Activated CD4-positive, alpha-beta T cell treated with anti-CD3 and anti-CD28 coated beads, Interleukin-2, amount 10 ng/mL, durations not matched to agents 24 days and 14 days (primary cell): Measurements from ENCODE around the gene BPIFB1. TPM values are rescaled to one million over a fixed set of nuclear protein-coding genes. Genes with fewer than 3 reads are reported as not detected.

ENCODE experiments used
- DNase-seq: peaks from one replicate; pipeline ENCODE4 v3.0.0; 2022
- H3K27ac Mint-ChIP-seq: one replicate; pipeline ENCODE4 v1.8.0; 2022; ENCODE audit warnings: mild to moderate bottlenecking, mixed read lengths
- H3K27me3 Mint-ChIP-seq: one replicate; pipeline ENCODE4 v1.8.0; 2022; ENCODE audit warnings: mixed read lengths
- H3K36me3 Mint-ChIP-seq: one replicate; pipeline ENCODE4 v1.8.0; 2022; ENCODE audit warnings: low read depth, mild to moderate bottlenecking, mixed read lengths
- H3K4me1 Mint-ChIP-seq: one replicate; pipeline ENCODE4 v1.8.0; 2021; ENCODE audit warnings: mixed read lengths
- H3K4me3 Mint-ChIP-seq: one replicate; pipeline ENCODE4 v1.8.0; 2022; ENCODE audit warnings: mild to moderate bottlenecking, moderate library complexity, mixed read lengths
- H3K9me3 Mint-ChIP-seq: one replicate; pipeline ENCODE4 v1.8.0; 2021; ENCODE audit warnings: mixed read lengths
- intact Hi-C: fragments of 100-400 bp; cut with micrococcal nuclease; formaldehyde crosslinking; loops from one replicate; pipeline ENCODE4 v1.15.1; 2023
- total RNA-seq: library from RNA; stranded (reverse); gene quantifications from 2 replicates; pipeline ENCODE4 v1.2.3, GENCODE V29; 2022

BPIFB1 gene
- total RNA-seq, 1 donor from 2014 or later: not detected

DNA sequence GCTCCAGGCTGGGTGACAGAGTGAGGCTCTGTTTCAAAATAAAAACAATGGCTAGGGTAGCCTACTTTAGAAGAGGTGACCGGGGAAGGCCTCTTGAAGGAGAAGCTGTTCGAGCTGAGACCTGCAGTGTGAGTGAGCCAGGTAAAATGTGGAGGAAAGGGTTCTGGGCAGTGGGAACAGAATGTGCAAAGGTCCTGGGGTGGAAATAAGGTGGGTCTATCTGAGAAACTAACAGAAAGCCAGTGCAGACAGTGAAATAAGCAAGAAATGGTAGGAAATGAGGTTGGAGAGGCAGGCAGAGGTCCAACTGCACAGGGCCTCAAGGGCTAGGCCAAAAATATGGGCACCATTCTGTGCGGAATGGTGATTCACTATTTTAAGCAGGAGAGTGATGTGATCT, 53.4 kb downstream of the BPIFB1 start:
- no peak for DNase-seq
- no peaks in the 10 kb centered on the region for H3K9me3 Mint-ChIP-seq
- peaks cover 4% of the 10 kb centered on the region for H3K4me1 Mint-ChIP-seq
- H3K27me3 Mint-ChIP-seq: peaks cover 3% of the 10 kb centered on the region
- no peak overlapping the region for H3K27ac Mint-ChIP-seq
- intact Hi-C loops: no loop called here
- H3K36me3 Mint-ChIP-seq: no peaks in the 10 kb centered on the region
- H3K4me3 Mint-ChIP-seq: no peak overlapping the region

DNA sequence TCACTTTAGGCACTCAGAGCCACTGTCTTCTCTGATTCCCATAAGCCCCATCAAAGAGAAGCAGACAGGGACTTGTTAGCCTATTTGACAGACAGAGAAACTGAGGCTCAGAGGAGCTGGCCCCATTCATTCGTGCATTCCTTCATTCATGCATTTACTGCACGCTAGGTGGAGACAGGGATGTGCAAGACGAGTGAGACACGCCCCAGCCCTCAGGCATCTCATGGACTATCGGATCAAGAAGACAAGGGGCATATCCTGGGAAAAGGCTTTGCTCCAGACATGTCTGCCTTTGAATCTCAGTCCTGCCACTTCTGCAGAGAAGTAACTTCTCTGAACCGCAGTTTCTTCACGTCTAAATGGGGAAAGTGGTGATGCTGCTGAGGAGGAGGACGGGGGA, 54.1 kb downstream of the BPIFB1 start:
- Mint-ChIP-seq H3K36me3 (no peaks in the 10 kb centered on the region), H3K27me3 (peaks cover 3% of the 10 kb centered on the region), H3K27ac (no peak overlapping the region), H3K4me3 (no peak overlapping the region), H3K4me1 (peaks cover 4% of the 10 kb centered on the region), H3K9me3 (no peaks in the 10 kb centered on the region)
- DNase-seq: no peak
- intact Hi-C loops: no loop called here

DNA sequence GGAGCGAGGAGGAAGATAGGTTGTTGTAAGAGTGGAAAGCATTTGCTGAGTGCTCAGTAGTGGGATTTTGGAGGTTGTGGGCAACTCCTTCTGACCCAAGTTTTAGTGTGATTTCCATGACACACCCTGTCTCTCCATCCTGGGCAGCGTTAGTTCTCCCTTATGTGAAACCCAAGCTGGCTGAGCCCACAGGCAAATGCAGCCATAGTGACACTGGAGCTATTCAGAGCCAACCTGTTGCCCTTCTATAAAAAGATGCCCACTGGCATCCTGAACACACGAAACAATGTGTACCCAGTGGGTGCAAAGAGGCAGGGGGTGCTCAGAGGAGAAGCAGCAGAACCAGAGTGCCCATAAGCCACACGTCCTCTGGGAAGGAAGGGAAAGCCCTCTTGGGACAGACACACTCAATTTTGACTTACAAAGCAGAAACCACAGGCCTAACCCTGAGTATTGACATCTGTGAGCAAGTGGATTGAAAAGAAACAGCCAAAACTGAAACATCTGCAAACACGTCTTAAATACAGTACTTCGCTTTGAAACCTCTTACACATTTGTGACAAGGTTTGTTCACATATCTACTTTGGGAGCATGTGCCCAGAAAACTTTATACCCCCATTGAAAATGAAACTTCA, 54.6 kb downstream of the BPIFB1 start:
- peaks cover 3% of the 10 kb centered on the region for H3K27me3 Mint-ChIP-seq
- no peak overlapping the region for H3K4me3 Mint-ChIP-seq
- H3K9me3 Mint-ChIP-seq: no peaks in the 10 kb centered on the region
- no peaks in the 10 kb centered on the region for H3K36me3 Mint-ChIP-seq
- no peak for DNase-seq
- intact Hi-C loops: no loop called here
- H3K27ac Mint-ChIP-seq: no peak overlapping the region
- H3K4me1 Mint-ChIP-seq: peaks cover 4% of the 10 kb centered on the region

DNA sequence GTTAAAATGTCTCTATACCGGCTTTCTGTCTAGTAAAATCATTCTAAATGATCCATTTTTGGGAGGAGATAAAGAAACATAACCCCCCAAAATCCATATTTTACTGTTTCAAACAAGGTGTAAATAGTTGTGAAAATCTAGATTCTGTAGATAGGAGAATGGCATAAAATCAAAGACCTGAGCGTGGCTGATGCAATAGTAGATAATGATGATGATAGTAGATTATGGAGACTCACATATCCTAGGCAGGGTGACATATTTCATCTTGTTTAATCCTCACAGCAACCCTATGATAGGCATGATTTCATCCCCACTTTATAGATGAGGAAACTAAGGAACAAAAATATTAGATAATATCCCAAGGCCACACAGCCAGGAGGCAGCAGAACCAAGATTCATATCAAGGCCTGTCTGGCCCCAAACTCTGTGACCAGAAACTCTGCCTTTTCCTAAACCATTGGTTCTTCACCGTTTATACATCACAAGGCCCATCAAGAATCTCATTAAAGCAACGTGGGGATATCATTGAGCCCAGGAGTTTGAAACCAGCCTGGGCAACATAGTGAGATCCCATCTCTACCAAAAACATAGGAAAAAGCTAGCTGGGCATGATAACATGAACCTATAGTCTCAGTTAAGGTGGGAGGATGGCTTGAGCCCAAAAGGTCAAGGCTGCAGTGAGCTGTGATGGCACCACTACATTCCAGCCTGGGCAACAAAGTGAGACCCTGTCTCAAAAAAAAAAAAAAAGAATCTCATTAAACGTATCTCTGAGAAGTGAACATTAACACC, 55.6 kb downstream of the BPIFB1 start:
- H3K36me3 Mint-ChIP-seq: no peaks in the 10 kb centered on the region
- H3K27ac Mint-ChIP-seq: no peak overlapping the region
- no peak overlapping the region for H3K4me3 Mint-ChIP-seq
- peaks cover 4% of the 10 kb centered on the region for H3K4me1 Mint-ChIP-seq
- intact Hi-C loops: no loop called here
- peaks cover 3% of the 10 kb centered on the region for H3K27me3 Mint-ChIP-seq
- DNase-seq: no peak
- no peaks in the 10 kb centered on the region for H3K9me3 Mint-ChIP-seq

DNA sequence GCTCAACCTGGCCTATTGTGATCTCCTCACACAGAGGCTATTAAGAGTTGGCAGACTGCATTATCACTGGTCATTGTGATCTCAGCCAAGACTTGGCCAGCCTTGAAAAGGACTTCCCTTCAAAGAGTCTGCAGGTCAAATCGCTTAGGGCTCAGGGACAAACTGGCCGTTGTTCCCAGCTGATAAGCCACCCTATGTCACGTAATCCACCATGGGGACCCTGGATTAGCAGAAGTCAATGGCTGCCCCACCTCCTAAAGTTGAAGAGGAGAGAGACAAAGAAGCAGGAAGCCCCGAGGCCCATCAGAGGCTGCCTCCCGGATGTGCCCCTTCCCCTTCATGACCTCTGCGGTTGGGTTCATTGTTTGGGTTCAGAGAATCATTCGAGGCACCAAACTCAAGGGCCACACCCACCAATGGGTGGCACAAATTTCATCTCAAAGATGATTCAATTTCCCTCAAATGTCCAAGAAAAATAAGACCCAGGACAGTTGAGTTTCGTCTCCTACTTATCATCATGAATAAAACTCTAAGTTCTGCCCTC, 56.6 kb downstream of the BPIFB1 start:
- Mint-ChIP-seq H3K4me3 (no peak overlapping the region), H3K36me3 (no peaks in the 10 kb centered on the region), H3K27ac (no peak overlapping the region), H3K9me3 (no peaks in the 10 kb centered on the region), H3K4me1 (peaks cover 4% of the 10 kb centered on the region), H3K27me3 (peaks cover 3% of the 10 kb centered on the region)
- intact Hi-C loops: no loop called here
- no peak for DNase-seq

DNA sequence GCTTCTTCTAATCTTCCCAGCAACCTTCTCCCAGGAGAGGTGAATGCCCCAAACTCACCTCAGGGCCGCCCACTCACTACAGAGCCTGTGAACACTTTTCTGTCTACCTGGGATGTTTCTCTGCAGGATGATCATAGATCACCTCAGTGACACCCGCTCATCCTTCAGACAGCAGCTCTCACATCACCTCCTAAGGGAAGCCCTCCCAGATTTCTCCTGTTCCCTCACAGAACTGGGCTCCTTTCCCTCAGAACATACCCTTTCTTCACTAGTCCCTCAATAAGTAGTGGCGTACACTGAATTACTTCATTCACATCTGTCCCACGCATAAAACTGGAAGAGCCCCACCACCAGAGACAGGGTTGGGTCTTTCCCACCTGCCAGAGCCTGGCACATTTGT, 60.5 kb downstream of the BPIFB1 start:
- H3K9me3 Mint-ChIP-seq: no peaks in the 10 kb centered on the region
- H3K27me3 Mint-ChIP-seq: no peaks in the 10 kb centered on the region
- DNase-seq: no peak
- no peak overlapping the region for H3K27ac Mint-ChIP-seq
- no peak overlapping the region for H3K4me3 Mint-ChIP-seq
- H3K36me3 Mint-ChIP-seq: no peaks in the 10 kb centered on the region
- H3K4me1 Mint-ChIP-seq: no peaks in the 10 kb centered on the region
- intact Hi-C loops: no loop called here

DNA sequence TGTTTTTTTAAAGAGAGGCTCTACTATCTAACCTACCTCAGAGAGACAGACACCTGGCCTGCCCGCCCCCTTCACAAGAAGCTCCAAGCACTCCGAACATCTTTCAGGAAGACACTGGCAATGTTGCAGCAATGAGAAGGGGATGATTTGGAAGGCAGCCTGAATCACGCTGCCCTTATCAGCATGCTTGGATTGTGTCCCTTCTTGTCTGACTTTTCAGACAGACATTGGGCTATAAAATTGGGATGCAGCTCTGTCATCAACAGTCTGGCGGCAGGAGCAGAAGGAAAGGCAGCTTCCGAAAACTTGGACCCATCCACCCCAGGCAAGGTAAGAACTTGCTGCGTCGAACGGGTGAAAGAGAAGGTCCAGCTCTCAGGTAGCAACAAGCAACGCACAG, 62.3 kb downstream of the BPIFB1 start:
- H3K9me3 Mint-ChIP-seq: no peaks in the 10 kb centered on the region
- no peaks in the 10 kb centered on the region for H3K27me3 Mint-ChIP-seq
- H3K4me3 Mint-ChIP-seq: no peak overlapping the region
- H3K27ac Mint-ChIP-seq: no peak overlapping the region
- H3K36me3 Mint-ChIP-seq: peaks cover 3% of the 10 kb centered on the region
- no peak for DNase-seq
- intact Hi-C loops: no loop called here
- H3K4me1 Mint-ChIP-seq: no peaks in the 10 kb centered on the region

DNA sequence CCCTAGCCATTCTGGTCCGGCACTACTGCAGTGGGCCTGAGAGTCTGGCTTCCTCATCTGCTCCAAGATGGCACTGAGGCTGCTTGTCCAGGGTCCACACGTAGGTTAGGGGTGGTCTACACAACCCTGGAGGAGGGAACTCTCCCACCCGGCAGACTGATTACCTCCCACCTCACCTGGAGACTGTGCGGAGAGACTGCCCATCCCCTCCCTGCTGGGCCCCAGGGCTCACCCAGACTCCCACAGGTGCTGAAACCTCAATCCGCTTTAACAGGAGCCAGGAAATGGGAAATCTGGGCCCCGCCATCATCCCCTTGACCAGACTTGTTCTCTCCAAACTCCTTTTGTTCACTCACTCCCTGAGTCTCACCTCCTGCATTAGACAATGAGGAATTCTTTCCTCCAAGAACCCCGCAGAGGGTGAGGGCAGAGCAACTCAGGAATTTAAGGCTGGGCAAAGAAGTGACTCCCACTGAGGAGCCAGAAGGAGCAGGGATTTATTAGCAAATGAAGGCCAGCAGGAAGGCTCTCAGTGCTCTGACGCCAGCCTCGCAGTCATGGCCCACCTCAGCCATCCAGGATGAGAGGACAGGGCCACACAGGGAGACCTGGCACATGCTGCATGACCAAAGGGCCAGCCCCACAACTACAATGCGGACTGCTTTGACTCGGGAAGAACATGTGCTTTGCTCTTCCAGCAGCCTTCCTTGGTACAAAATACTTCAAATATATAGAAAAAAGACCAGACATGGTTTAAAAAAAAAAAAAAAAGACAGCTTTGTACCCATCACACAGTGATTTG, 65.3 kb downstream of the BPIFB1 start:
- intact Hi-C loops: no loop called here
- no peak for DNase-seq
- Mint-ChIP-seq H3K9me3 (no peaks in the 10 kb centered on the region), H3K4me3 (no peak overlapping the region), H3K27me3 (no peaks in the 10 kb centered on the region), H3K4me1 (no peaks in the 10 kb centered on the region), H3K36me3 (peaks cover 5% of the 10 kb centered on the region), H3K27ac (no peak overlapping the region)

DNA sequence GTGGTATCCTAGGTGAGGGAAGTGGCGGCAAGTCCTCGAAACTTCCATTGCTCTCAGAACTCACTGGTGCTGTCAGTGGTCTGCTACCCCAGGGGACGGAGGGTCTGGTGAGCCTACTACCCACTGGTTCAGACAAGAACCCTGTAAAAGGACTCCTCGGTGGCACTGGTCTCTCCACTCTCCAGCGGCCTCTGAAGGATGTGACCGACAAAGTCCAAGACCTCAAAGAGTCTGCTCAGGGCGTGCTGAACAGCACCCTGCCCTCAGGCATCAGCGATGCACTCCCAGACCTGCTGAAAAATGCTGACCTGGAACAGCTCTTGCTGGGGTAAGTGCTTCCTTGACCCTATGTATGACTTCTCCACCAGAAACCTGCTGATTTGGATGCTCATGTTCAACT, 66.5 kb downstream of the BPIFB1 start:
- DNase-seq: no peak
- H3K27me3 Mint-ChIP-seq: no peaks in the 10 kb centered on the region
- no peaks in the 10 kb centered on the region for H3K9me3 Mint-ChIP-seq
- intact Hi-C loops: no loop called here
- peaks cover 6% of the 10 kb centered on the region for H3K36me3 Mint-ChIP-seq
- no peak overlapping the region for H3K4me3 Mint-ChIP-seq
- H3K27ac Mint-ChIP-seq: no peak overlapping the region
- H3K4me1 Mint-ChIP-seq: no peaks in the 10 kb centered on the region

DNA sequence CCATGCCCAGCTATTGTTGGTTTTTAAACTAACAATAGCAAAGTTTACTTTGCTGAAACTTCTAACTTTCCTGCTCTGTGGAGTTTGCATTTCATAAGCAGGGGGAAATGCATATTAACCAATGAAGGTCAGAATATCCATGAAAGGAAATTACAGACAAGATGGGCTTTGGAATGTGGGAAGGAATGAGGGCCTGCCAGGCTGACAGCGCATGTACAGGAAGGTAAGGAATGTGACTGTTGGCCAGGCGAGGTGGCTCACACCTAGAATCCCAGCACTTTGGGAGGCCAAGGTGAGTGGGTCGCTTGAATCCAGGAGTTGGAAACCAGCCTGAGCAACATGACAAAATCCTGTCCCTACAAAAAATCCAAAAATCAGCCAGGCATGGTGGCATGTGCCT, 68.7 kb downstream of the BPIFB1 start:
- intact Hi-C loops: no loop called here
- no peak overlapping the region for H3K27ac Mint-ChIP-seq
- H3K36me3 Mint-ChIP-seq: peaks cover 8% of the 10 kb centered on the region
- no peaks in the 10 kb centered on the region for H3K9me3 Mint-ChIP-seq
- DNase-seq: no peak
- H3K27me3 Mint-ChIP-seq: no peaks in the 10 kb centered on the region
- no peaks in the 10 kb centered on the region for H3K4me1 Mint-ChIP-seq
- no peak overlapping the region for H3K4me3 Mint-ChIP-seq

DNA sequence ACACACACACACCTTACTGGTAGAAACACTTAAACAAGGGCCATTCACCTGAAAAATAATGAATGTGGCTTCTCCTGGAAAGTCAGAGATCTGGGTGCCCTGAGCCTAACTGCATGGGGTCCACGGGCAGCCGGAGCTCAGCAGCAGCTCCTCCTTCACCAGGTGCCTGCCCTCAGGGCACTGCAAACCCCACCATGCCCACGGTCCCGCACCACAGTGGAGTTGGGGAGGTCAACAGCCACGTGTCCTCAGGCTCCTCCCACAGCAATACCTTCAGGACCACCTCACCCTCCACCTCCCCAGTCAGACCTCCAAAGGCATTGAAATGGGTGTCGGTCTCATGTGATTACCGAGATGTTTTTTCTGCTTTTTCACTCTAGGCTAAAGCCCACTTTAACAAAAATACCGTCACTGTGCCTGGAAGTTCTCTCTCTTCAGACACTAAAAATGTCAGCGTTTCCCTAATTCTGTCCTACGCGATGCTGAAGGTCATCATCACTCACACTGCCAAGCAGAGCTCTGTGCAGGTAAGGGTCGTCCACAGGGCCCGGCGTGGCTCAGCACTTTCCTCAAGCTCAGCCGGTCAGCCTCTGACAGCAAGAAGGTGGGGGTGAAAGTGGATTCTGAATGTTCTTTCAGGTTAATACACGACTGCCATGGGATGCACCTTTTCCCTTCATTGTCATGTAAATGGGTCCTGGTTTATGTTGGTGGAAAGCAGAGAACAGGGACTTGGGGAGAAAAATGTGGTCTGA, 69.4 kb downstream of the BPIFB1 start:
- intact Hi-C loops: no loop called here
- Mint-ChIP-seq H3K27ac (no peak overlapping the region), H3K4me1 (no peaks in the 10 kb centered on the region), H3K4me3 (no peak overlapping the region), H3K36me3 (peaks cover 8% of the 10 kb centered on the region), H3K27me3 (no peaks in the 10 kb centered on the region), H3K9me3 (no peaks in the 10 kb centered on the region)
- no peak for DNase-seq

DNA sequence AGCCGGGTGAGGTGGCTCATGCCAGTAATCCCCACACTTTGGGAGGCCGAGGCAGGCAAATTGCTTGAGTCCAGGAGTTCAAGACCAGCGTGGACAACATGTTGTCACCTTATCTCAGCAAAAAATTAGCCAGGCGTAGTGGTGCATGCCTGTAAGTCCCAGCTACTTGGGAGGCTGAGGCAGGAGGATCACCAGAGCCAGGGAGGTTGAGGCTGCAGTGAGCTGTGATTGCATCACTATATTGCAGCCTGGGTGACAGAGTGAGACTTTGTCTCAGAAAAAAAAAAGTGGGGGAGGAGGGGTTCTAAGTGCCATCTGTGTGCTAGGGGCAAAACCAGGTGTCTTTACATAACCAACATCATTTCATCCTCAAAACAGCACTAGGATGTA, 70.0 kb downstream of the BPIFB1 start:
- H3K27me3 Mint-ChIP-seq: no peaks in the 10 kb centered on the region
- no peak overlapping the region for H3K4me3 Mint-ChIP-seq
- H3K27ac Mint-ChIP-seq: no peak overlapping the region
- H3K4me1 Mint-ChIP-seq: no peaks in the 10 kb centered on the region
- peaks cover 8% of the 10 kb centered on the region for H3K36me3 Mint-ChIP-seq
- no peaks in the 10 kb centered on the region for H3K9me3 Mint-ChIP-seq
- no peak for DNase-seq
- intact Hi-C loops: no loop called here
